Measurements from ENCODE around the gene SPTBN4. TPM values are rescaled to one million over a fixed set of nuclear protein-coding genes. Genes with fewer than 3 reads are reported as not detected.

SPTBN4 gene
- polyA plus RNA-seq, 1 of the 3 experiments (the other 2 are of a cell fraction) = 3.1 TPM

- Histone ChIP-seq H3K4me2 (no peak overlapping the region), H3K4me1 (ENCODE audit: control insufficient read depth in 1 of 2, insufficient read depth in 2 of 2, low read depth in 1 of 2, low read length in 1 of 2) (peaks cover 6 to 40% of the 10 kb centered on the region in 2 experiments; a peak in 2 of 4 replicates), H3K9ac (no peak overlapping the region), H3K27ac (ENCODE audit: low read depth in 2 of 2, low read length in 1 of 2) (no peak overlapping the region), H3K9me2 (no peaks in the 10 kb centered on the region), H3K9me3 (no peaks in the 10 kb centered on the region), H3K36me3 (replicated peaks in 1 of 2; ENCODE audit: control insufficient read depth in 1 of 2, insufficient read depth in 2 of 2, low read length in 1 of 2) (no peaks in the 10 kb centered on the region), H3K79me2 (ENCODE audit: insufficient read depth) (no peaks in the 10 kb centered on the region), H3F3A (replicated peaks; ENCODE audit: insufficient read depth) (peaks cover 38% of the 10 kb centered on the region), H3K27me3 (ENCODE audit: insufficient read depth) (no peaks in the 10 kb centered on the region), H2AFZ (ENCODE audit: low read depth) (no peak overlapping the region), H3K4me3 (ENCODE audit: low read depth in 2 of 2, low read length in 1 of 2) (no peak overlapping the region), H4K20me1 (ENCODE audit: insufficient read depth) (no peaks in the 10 kb centered on the region; the same call in 1 of the 2 replicates)
- TF ChIP-seq MEF2A (IDR thresholded peaks at IDR 0.05; ENCODE audit: borderline replicate concordance, low read depth) (no peak), POLR2AphosphoS5 (IDR thresholded peaks at IDR 0.05; ENCODE audit: low read depth, low read length) (no peak), USF2 (IDR thresholded peaks at IDR 0.05; ENCODE audit: borderline replicate concordance, low read depth, low read length) (no peak), RCOR1 (IDR thresholded peaks at IDR 0.05; ENCODE audit: low read length) (no peak), USF1 (IDR thresholded peaks at IDR 0.05; ENCODE audit: borderline replicate concordance, low read depth) (no peak), CTCF (IDR thresholded peaks at IDR 0.05) (no peak), ELF1 (IDR thresholded peaks at IDR 0.05) (no peak), CHD2 (IDR thresholded peaks at IDR 0.05; ENCODE audit: low read length, partially characterized antibody) (no peak), GATA2 (CRISPR knock-in tag; IDR thresholded peaks at IDR 0.05) (no peak), IRF3 (IDR thresholded peaks at IDR 0.05; ENCODE audit: low read depth, low read length) (no peak), EP300 (IDR thresholded peaks at IDR 0.05; ENCODE audit: borderline replicate concordance in 1 of 2, low read depth in 1 of 2, low read length in 1 of 2) (no peak), SIN3A (IDR thresholded peaks at IDR 0.05; ENCODE audit: borderline replicate concordance, low read depth, low read length) (no peak), RAD21 (IDR thresholded peaks at IDR 0.05; ENCODE audit: low read length) (no peak), MXI1 (IDR thresholded peaks at IDR 0.05; ENCODE audit: low read depth, low read length) (no peak), TAF1 (IDR thresholded peaks at IDR 0.05; ENCODE audit: borderline replicate concordance, low read depth, low read length) (no peak), GABPA (IDR thresholded peaks at IDR 0.05; ENCODE audit: low read depth) (no peak), FOSL2 (IDR thresholded peaks at IDR 0.05; ENCODE audit: borderline replicate concordance, low read depth) (no peak), TEAD4 (IDR thresholded peaks at IDR 0.05; ENCODE audit: borderline replicate concordance, insufficient read depth) (no peak), EZH2phosphoT487 (IDR thresholded peaks at IDR 0.05; ENCODE audit: borderline replicate concordance, low read depth) (no peak)
- TF ChIP-seq, protein P1, sequence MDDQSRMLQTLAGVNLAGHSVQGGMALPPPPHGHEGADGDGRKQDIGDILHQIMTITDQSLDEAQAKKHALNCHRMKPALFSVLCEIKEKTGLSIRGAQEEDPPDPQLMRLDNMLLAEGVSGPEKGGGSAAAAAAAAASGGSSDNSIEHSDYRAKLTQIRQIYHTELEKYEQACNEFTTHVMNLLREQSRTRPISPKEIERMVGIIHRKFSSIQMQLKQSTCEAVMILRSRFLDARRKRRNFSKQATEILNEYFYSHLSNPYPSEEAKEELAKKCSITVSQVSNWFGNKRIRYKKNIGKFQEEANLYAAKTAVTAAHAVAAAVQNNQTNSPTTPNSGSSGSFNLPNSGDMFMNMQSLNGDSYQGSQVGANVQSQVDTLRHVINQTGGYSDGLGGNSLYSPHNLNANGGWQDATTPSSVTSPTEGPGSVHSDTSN (IDR thresholded peaks at IDR 0.05) = no peak
- 90% methylated on average over 23 of the region's 43 CpGs for WGBS (ENCODE audit: low lambda C conversion rate)
- POLR2A ChIA-PET = no interaction called here
- CTCF ChIA-PET = interaction anchor here (1.0 to 9.6 kb wide), 19 partner anchors 8 to 409 kb away, joined by 3 to 176 read pairs (median 5); partner anchors contain the start of genes BLVRB and MAP3K10
- DNase-seq = no peak
Measured at GRCh38 chr19:40599902-40600569, 133.2 kb downstream of the SPTBN4 start.
